Transverse colon (tissue), 4 donors: ENCODE results near the gene PGS1. TPM values are rescaled to one million over a fixed set of nuclear protein-coding genes. Genes with fewer than 3 reads are reported as not detected.

Experiments
- DNase-seq: peaks from one replicate; pipeline ENCODE4 v3.0.0-alpha.2; 2019
- H3K27ac ChIP-seq, 4 donors: fragments of 200-600 bp; sonication (generic); 2 replicates each; pipeline ENCODE4 v1.5.1; 2016 to 2018; ENCODE audit warnings: inconsistent platforms in 4 of 4
- H3K27me3 ChIP-seq: fragments of 200-600 bp; sonication (generic); 2 replicates; pipeline ENCODE4 v1.5.1; 2017; ENCODE audit warnings: inconsistent platforms
- H3K36me3 ChIP-seq, 4 donors: fragments of 200-600 bp; sonication (generic); 2 replicates each; pipeline ENCODE4 v1.5.1; 2017 to 2019; ENCODE audit warnings: inconsistent platforms in 4 of 4
- H3K4me1 ChIP-seq, 4 donors: fragments of 200-600 bp; sonication (generic); 2 replicates each; pipeline ENCODE4 v1.5.1; 2017 to 2020; ENCODE audit warnings: inconsistent platforms in 4 of 4
- H3K4me3 ChIP-seq, 4 donors: fragments of 200-600 bp; sonication (generic); 1 replicate in 1 of 4; 2 replicates in 3 of 4; pipeline versions ENCODE4 v1.5.1 to v1.6.1; 2017 to 2019; ENCODE audit warnings: inconsistent platforms in 4 of 4
- H3K9me3 ChIP-seq, 2 donors: fragments of 200-600 bp; sonication (generic); 2 replicates each; pipeline ENCODE4 v1.5.1; 2017 to 2019; ENCODE audit warnings: inconsistent platforms in 2 of 2
- CTCF ChIP-seq, 5 experiments: fragments of 200-600 bp in 3 of 5; fragments of 450-650 bp in 2 of 5; sonication (generic) in 3 of 5; IDR thresholded peaks; 1 replicate in 2 of 5; 2 replicates in 3 of 5; pipeline ENCODE4 v1.5.1; 2016 to 2017; ENCODE audit warnings: antibody characterized with exemption in 5 of 5, inconsistent platforms in 3 of 5, mild to moderate bottlenecking in 2 of 5, moderate library complexity in 1 of 5
- EP300 ChIP-seq: sonication (generic); formaldehyde crosslinking; IDR thresholded peaks from one replicate; pipeline ENCODE4 v1.6.1; 2017; ENCODE audit warnings: antibody characterized with exemption, low read depth
- POLR2A ChIP-seq: fragments of 450-650 bp; IDR thresholded peaks from one replicate; pipeline ENCODE4 v1.6.1; 2016; ENCODE audit warnings: antibody characterized with exemption, mild to moderate bottlenecking, moderate library complexity
- POLR2AphosphoS5 ChIP-seq, 3 donors: sonication (generic); formaldehyde crosslinking; IDR thresholded peaks; one replicate each; pipeline ENCODE4 v1.6.1; 2016; ENCODE audit warnings: antibody characterized with exemption in 3 of 3
- WGBS, 2 donors: methylation state at CpG; one replicate each; pipeline ENCODE4 v1.1.5; 2018; ENCODE audit warnings: low coverage in 1 of 2; 5-methylcytosine and 5-hydroxymethylcytosine counted together
- in situ Hi-C, 4 donors: fragments of 200-750 bp; cut with MboI; loops; one replicate each; pipeline versions ENCODE4 v1.15.0 to v1.15.1; 2017; ENCODE audit warnings: low sequenced_read_pairs in 3 of 4, low pct_ligation_motif_present in 1 of 4, low pct_unique_long_range_greater_than_20kb in 1 of 4
- intact Hi-C: fragments of 100-400 bp; cut with DNase I; formaldehyde crosslinking; loops from one replicate; pipeline ENCODE4 v1.15.1; 2023; ENCODE audit warnings: low total_unique reads
- total RNA-seq, 4 donors: library from RNA; depleted of rRNA; stranded (reverse); fragments of >200 nt; gene quantifications; one replicate each; pipeline ENCODE4 v1.1.0, GENCODE V29; 2016

PGS1 gene
- total RNA-seq, 4 donors from 2014 or later: 32.1 to 77.6 (median 60.1) TPM

DNA sequence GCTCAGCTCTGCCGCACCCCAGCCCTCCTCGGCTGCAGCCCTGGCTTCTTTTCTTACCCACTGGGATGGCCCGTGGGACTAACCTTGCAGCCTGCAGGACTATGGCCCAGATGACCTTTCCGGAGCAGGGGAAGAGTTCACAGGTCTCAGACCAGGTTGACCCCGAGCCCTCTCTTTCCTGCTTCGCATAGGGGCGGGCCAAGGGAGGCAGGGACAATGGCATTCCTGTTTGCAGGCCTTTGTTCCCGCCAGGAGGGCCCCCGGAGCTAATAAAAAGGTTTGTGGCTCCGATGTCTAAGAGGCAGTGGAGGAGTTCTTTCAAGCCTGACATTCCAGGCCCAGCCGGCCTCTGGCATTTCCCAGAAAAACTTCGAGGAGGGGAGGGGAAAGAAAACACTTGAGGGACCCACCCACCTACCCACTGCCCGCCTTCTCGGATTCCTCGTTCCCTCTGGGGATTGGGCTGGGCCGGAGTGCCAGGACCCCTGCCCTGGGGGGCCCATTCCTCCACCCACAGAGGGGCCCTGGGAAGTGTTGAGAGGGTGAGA lies 12.8 kb upstream of the PGS1 start:
- Histone ChIP-seq H3K9me3 (no peaks in the 10 kb centered on the region), H3K27ac (peak overlapping the region; percentile 20 to 58 (median 24)), H3K4me1 (peaks cover 0 to 10% (median under 1%) of the 10 kb centered on the region in 4 donors), H3K4me3 (no peak overlapping the region), H3K27me3 (no peaks in the 10 kb centered on the region), H3K36me3 (no peaks in the 10 kb centered on the region)
- no peak for TF ChIP-seq EP300
- TF ChIP-seq POLR2A: no peak
- no peak for TF ChIP-seq POLR2AphosphoS5 (IDR thresholded peaks at IDR 0.05)
- 82% methylated on average over 16 of the region's 16 CpGs; no CpG with 5 or more reads in 1 of the 2 donors for WGBS, 2 donors
- intact Hi-C loops (no loop called here), in situ Hi-C loops (no loop called here)
- DNase-seq: no peak

DNA sequence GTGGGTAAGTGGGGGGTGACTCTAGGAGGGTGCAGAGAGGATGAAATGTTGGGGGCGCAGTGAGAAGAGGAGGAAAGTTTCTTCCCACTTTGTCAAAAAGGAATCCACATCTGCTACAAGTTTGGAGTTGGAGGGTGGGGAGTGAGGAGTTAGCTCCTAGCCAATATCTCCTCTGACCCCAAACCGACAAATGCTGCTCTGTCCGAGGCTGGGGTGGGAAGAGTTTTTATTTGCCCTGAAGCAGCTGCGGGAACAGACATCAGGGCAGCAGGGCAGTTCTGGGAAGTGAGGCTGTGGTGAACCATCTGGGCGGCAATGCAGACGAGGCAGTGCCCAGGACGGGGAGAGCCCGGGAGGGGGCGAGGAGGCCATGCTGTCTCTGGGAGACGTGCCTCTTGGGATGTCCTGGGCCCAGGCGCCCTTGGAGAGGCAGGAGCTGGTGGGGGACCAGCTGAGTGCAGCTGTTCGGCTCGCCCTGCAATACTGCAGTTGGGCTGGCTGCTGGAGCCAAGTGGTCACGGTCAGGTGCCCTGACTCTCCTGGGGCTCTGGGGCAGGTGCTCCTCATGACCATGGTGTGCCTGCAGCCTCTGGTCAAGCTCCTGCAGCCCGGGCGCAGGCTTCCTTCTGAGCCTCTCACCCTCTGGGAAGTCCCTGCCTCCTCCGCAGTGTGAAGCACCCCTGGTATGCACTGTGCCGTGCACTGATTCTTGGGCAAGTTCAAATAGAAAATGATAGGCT lies 12.2 kb upstream of the PGS1 start:
- Histone ChIP-seq H3K4me3 (no peak overlapping the region), H3K9me3 (no peaks in the 10 kb centered on the region), H3K4me1 (peaks cover 0 to 10% (median 0%) of the 10 kb centered on the region in 4 donors), H3K27me3 (no peaks in the 10 kb centered on the region), H3K27ac (peak overlapping the region; percentile 20 to 58 (median 24)), H3K36me3 (no peaks in the 10 kb centered on the region)
- WGBS, 2 donors: 76% methylated on average over 18 of the region's 18 CpGs; no CpG with 5 or more reads in 1 of the 2 donors
- no peak for DNase-seq
- TF ChIP-seq CTCF (IDR thresholded peaks at IDR 0.05) (no peak), POLR2AphosphoS5 (IDR thresholded peaks at IDR 0.05) (peak in 1 of 3 donors; percentile 38)
- in situ Hi-C loops: no loop called here
- intact Hi-C loops: no loop called here

DNA sequence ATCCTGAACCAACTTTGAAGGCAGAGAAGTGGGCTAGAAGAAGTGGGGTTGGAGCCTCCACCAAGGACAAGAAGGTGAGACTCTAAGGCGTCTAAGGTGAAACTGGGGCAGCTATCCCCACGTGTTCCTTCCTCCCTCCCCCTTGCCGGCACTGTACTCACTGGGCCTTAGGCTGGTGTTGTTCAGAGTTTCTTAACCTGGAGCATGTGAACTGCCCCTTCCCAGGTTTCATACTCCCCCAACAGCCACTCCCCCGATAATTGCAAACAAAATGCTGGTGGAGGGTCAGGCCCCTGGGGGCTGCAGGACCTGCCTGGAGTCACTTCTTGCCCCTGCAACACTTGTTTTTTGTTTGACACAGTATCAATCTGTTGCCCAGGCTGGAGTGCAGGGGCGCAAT lies 11.3 kb upstream of the PGS1 start:
- Histone ChIP-seq H3K36me3 (no peaks in the 10 kb centered on the region), H3K27me3 (no peaks in the 10 kb centered on the region), H3K4me1 (peaks cover 0 to 10% (median 0%) of the 10 kb centered on the region in 4 donors), H3K4me3 (no peak overlapping the region), H3K9me3 (no peaks in the 10 kb centered on the region), H3K27ac (no peak overlapping the region)
- WGBS, 2 donors: 88 to 100% methylated on average over 1 to 5 of the region's 5 CpGs
- DNase-seq: no peak
- TF ChIP-seq CTCF (IDR thresholded peaks at IDR 0.05) (no peak), POLR2A (no peak), EP300 (no peak), POLR2AphosphoS5 (IDR thresholded peaks at IDR 0.05) (no peak)
- intact Hi-C loops (no loop called here), in situ Hi-C loops (no loop called here)

DNA sequence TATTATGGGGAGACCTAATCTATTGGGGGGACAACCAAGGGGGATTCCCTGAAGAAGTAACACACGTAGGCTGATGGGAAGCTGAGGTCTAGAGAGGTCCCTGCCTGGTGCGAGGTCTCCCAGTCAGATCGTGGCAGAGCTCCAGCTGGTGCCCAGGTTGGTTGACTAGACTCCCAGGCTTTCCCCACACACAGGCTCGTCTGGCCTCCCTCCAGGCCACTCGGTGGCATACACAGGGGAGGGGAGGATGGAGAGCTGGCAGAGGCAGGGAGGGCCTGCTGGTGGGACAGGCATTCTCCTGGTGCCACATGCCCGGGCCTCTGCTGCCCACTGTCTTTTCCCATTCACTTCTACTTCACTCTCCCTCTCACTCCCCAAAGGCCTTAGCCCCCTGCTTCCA lies 10.1 kb upstream of the PGS1 start:
- intact Hi-C loops: no loop called here
- H3K27ac ChIP-seq: no peak overlapping the region
- H3K4me3 ChIP-seq: no peak overlapping the region
- no peaks in the 10 kb centered on the region for H3K36me3 ChIP-seq
- no peak for TF ChIP-seq POLR2A
- TF ChIP-seq EP300: no peak
- no peak for TF ChIP-seq CTCF (IDR thresholded peaks at IDR 0.05)
- no peak for TF ChIP-seq POLR2AphosphoS5 (IDR thresholded peaks at IDR 0.05)
- 74 to 100% methylated on average over 2 to 6 of the region's 6 CpGs for WGBS, 2 donors
- H3K9me3 ChIP-seq: no peaks in the 10 kb centered on the region
- no peak for DNase-seq
- peaks cover 0 to 10% (median 0%) of the 10 kb centered on the region in 4 donors for H3K4me1 ChIP-seq
- in situ Hi-C loops: no loop called here
- H3K27me3 ChIP-seq: no peaks in the 10 kb centered on the region
